HAP-1 (cell line): Measurements from ENCODE around the gene OLIG2.

ENCODE experiments used
- DNase-seq, 2 experiments: peaks; one replicate each; pipeline ENCODE4 v3.0.0-alpha.2; 2016 to 2020; ENCODE audit warnings: low spot score in 2 of 2
- H3K27me3 ChIP-seq: fragments of 250-450 bp; sonication (Bioruptor Pico); 2 replicates; pipeline ENCODE4 v1.5.1; 2020; ENCODE audit warnings: low read depth, mild to moderate bottlenecking, moderate library complexity
- H3K36me3 ChIP-seq: fragments of 250-450 bp; sonication (Bioruptor Pico); replicated peaks from 2 replicates; pipeline ENCODE4 v1.5.1; 2020; ENCODE audit warnings: mild to moderate bottlenecking
- H3K4me1 ChIP-seq: fragments of 250-450 bp; sonication (Bioruptor Pico); 2 replicates; pipeline ENCODE4 v1.5.1; 2020; ENCODE audit warnings: mild to moderate bottlenecking
- H3K4me3 ChIP-seq: fragments of 250-450 bp; sonication (Bioruptor Pico); 2 replicates; pipeline ENCODE4 v1.5.1; 2020; ENCODE audit warnings: mild to moderate bottlenecking, moderate library complexity
- H3K9me3 ChIP-seq: fragments of 250-450 bp; sonication (Bioruptor Pico); 2 replicates; pipeline ENCODE4 v1.5.1; 2020; ENCODE audit warnings: mild to moderate bottlenecking, moderate library complexity
- in situ Hi-C: fragments of 300-500 bp; cut with MboI; formaldehyde crosslinking; loops from 3 replicates; pipeline ENCODE4 v1.14.3; 2020; ENCODE audit warnings: low sequenced_read_pairs, inconsistent platforms, mixed read lengths

OLIG2 gene

DNA sequence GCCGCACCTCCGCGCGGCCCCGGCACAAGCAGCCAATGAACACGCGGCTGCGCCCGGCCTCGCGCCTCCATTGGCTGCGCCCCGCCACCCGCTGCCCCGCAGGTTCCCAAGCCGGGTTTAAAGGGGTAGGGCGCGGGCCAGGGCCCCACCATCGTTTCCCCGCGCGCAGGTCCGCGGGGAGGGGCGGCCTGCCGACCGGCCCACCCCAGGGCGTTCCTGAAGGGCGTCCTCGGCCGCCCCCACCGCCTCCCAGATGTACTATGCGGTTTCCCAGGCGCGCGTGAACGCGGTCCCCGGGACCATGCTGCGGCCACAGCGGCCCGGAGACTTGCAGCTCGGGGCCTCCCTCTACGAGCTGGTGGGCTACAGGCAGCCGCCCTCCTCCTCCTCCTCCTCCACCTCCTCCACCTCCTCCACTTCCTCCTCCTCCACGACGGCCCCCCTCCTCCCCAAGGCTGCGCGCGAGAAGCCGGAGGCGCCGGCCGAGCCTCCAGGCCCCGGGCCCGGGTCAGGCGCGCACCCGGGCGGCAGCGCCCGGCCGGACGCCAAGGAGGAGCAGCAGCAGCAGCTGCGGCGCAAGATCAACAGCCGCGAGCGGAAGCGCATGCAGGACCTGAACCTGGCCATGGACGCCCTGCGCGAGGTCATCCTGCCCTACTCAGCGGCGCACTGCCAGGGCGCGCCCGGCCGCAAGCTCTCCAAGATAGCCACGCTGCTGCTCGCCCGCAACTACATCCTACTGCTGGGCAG lies 44.4 kb downstream of the OLIG2 start, which contains the start of gene OLIG1:
Gene OLIG1 (plus strand): TSS at position 148 of the 750 bp plus-strand sequence. CDS start 106 bp downstream, at position 254.
- Histone ChIP-seq H3K36me3 (no peaks in the 10 kb centered on the region), H3K4me3 (peak within 1 kb of the TSS; percentile 36), H3K4me1 (peaks cover 4% of the 10 kb centered on the region), H3K9me3 (no peaks in the 10 kb centered on the region), H3K27me3 (no peaks in the 10 kb centered on the region; the same call in 1 of the 2 replicates)
- in situ Hi-C loops = no loop called here
- peak; percentile 51 to 79 for DNase-seq

DNA sequence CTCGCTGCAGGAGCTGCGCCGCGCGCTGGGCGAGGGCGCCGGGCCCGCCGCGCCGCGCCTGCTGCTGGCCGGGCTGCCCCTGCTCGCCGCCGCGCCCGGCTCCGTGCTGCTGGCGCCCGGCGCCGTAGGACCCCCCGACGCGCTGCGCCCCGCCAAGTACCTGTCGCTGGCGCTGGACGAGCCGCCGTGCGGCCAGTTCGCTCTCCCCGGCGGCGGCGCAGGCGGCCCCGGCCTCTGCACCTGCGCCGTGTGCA lies 44.9 kb downstream of the OLIG2 start:
- Histone ChIP-seq H3K36me3 (no peaks in the 10 kb centered on the region), H3K27me3 (no peaks in the 10 kb centered on the region; the same call in 1 of the 2 replicates), H3K4me1 (peaks cover 7% of the 10 kb centered on the region), H3K4me3 (peak overlapping the region; percentile 36), H3K9me3 (no peaks in the 10 kb centered on the region)
- in situ Hi-C loops = no loop called here
- no peak for DNase-seq

DNA sequence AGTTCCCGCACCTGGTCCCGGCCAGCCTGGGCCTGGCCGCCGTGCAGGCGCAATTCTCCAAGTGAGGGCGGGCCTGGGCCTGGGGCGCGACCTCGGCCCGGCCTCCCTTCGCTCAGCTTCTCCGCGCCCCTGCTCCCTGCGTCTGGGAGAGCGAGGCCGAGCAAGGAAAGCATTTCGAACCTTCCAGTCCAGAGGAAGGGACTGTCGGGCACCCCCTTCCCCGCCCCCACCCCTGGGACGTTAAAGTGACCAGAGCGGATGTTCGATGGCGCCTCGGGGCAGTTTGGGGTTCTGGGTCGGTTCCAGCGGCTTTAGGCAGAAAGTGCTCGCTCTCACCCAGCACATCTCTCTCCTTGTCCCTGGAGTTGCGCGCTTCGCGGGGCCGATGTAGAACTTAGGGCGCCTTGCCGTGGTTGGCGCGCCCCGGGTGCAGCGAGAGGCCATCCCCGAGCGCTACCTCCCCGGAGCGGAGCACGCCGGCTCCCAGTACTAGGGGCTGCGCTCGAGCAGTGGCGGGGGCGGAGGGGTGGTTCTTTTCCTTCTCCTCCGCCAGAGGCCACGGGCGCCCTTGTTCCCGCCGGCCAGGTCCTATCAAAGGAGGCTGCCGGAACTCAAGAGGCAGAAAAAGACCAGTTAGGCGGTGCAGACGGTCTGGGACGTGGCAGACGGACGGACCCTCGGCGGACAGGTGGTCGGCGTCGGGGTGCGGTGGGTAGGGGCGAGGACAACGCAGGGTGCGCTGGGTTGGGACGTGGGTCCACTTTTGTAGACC lies 45.4 kb downstream of the OLIG2 start:
- H3K4me1 ChIP-seq = peaks cover 7% of the 10 kb centered on the region

GRCh38 chr21:33071770-33072306 lies 46.1 kb downstream of the OLIG2 start:
- peaks cover 7% of the 10 kb centered on the region for H3K4me1 ChIP-seq
- no peaks in the 10 kb centered on the region; the same call in 1 of the 2 replicates for H3K27me3 ChIP-seq
- H3K9me3 ChIP-seq = no peaks in the 10 kb centered on the region
- no peak for DNase-seq
- no peak overlapping the region for H3K4me3 ChIP-seq
- in situ Hi-C loops = no loop called here
- H3K36me3 ChIP-seq = no peaks in the 10 kb centered on the region

More for the DNA sequence above, 45.4 kb downstream of the OLIG2 start:
- Histone ChIP-seq H3K36me3 (no peaks in the 10 kb centered on the region), H3K4me3 (no peak overlapping the region), H3K9me3 (no peaks in the 10 kb centered on the region), H3K27me3 (no peaks in the 10 kb centered on the region; the same call in 1 of the 2 replicates)
- no peak for DNase-seq
- in situ Hi-C loops = no loop called here

- DNase-seq = no peak
- Histone ChIP-seq H3K9me3 (no peaks in the 10 kb centered on the region), H3K4me1 (peaks cover 7% of the 10 kb centered on the region), H3K27me3 (no peaks in the 10 kb centered on the region; the same call in 1 of the 2 replicates), H3K4me3 (no peak overlapping the region), H3K36me3 (no peaks in the 10 kb centered on the region)
- in situ Hi-C loops = no loop called here
These were observed 47.9 kb downstream of the OLIG2 start for GRCh38 chr21:33073636-33074035.

- H3K27me3 ChIP-seq = no peaks in the 10 kb centered on the region
- H3K9me3 ChIP-seq = no peaks in the 10 kb centered on the region
- H3K4me1 ChIP-seq = peaks cover 7% of the 10 kb centered on the region
- in situ Hi-C loops = no loop called here
- DNase-seq = peak; percentile 36 to 51
- H3K4me3 ChIP-seq = no peak overlapping the region
- no peaks in the 10 kb centered on the region for H3K36me3 ChIP-seq
These were observed 49.4 kb downstream of the OLIG2 start for GRCh38 chr21:33075128-33075527.

DNA sequence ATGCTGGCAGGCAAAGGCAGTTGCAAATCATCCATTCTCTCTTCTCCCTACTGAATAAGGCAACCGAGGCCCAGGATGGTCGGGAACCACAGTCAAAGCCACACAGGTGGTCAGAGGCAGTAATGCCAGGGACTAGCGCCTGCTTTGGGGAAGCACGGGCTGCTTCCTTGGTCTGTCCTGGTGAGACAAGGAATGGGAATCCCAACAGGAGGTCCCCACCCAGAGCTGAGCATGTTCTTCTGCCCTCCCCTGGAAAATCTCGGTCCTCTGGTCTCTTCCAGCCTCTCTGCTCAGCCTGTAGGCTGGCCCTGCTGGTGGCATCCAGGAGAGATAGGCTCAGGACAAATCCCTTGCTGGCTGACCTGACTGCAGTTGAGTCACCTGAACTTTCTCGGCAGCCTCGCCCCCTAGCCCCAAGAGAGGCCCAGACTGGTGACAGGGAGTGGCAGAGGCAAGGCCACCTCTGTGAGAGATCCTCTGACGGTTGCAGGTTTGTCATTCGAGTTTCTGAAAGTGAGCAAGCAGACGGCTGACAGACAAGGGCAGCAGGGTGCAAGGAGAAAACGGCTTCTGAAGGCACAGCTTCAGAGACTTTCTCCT lies 50.0 kb downstream of the OLIG2 start:
- in situ Hi-C loops = no loop called here
- no peak for DNase-seq
- H3K4me3 ChIP-seq = no peak overlapping the region
- H3K9me3 ChIP-seq = no peaks in the 10 kb centered on the region
- H3K36me3 ChIP-seq = no peaks in the 10 kb centered on the region
- H3K4me1 ChIP-seq = peaks cover 7% of the 10 kb centered on the region
- H3K27me3 ChIP-seq = no peaks in the 10 kb centered on the region

- in situ Hi-C loops = no loop called here
- H3K36me3 ChIP-seq = no peaks in the 10 kb centered on the region
- H3K9me3 ChIP-seq = no peaks in the 10 kb centered on the region
These were observed 51.0 kb downstream of the OLIG2 start for GRCh38 chr21:33076600-33077329.

More at GRCh38 chr21:33076600-33077329, 51.0 kb downstream of the OLIG2 start:
- H3K27me3 ChIP-seq = no peaks in the 10 kb centered on the region
- no peak for DNase-seq
- H3K4me1 ChIP-seq = peaks cover 7% of the 10 kb centered on the region
- H3K4me3 ChIP-seq = no peak overlapping the region
